GM18519 (cell line): ENCODE data around the gene TSKS.
"Not testable (repeated sequence)": the region's sequence is repeated elsewhere in the genome, so short reads cannot be mapped to it uniquely, and the experiment has no call there.

ENCODE experiments used
- ATAC-seq: cut with Tn5 transposase; IDR thresholded peaks from one replicate; pipeline ENCODE4 v1.9.1; 2021; ENCODE audit warnings: mild to moderate bottlenecking, moderate library complexity; ENCODE audit not compliant: unreplicated experiment, low FRiP score

TSKS gene

DNA sequence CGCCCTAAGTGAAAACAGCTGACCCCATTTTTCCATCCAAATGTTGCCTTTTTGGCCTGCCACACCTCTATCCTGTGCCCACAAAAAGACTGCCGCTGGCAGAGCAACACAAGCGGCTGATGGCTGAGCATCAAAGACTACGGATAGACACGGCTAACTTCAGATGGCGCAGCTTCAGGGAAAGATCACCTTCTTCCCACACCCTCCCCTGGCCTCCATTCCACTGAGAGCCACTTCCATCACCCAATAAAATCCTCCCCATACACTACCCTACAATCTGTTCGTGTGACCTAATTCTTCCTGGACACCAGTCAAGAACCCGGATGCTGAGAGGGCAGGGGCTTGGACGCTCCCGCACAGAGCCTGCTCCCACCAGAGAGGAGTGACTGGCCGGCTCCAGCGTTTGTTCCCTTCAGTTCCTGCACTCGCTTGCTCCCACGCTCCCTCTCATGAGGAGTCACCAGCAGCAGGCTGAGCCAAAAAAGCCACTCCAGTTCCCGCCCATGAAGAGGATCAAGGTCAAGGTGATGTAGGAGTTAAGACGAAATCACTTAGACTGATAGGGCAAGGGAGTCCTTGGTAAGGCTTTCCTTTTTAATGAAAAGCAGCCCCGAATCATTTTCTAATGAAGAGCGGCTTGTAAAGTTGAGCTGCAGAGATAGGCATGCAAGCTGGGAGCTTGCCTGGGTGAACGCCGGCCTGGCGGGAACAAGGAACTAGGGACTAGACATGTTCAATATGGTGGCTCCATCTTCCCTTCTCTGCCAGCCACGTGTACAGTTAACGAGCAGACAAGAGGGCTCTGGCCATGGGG, 35.7 kb downstream of the TSKS start:
- ATAC-seq, result no peak

DNA sequence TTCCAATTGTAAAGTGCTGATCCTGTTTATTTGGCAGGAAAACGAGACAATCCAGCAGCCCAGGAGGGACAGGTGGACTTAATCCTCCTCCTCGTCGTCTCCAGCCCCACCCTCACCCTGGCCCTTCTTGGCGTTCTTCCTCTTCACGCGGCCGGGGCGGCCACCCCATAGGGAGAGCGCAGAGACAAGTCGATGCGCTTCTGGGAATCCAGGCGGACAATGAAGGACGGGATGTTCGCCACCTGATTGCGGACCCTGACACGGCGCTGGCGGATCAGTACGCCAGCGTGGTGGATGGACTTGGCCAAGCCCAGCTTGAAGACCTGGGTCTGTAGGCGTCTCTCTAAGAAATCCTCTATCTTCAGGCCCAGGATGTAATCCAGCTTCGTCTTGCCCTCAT, 43.7 kb downstream of the TSKS start:
- not testable (repeated sequence) for ATAC-seq

GRCh38 chr19:49718991-49719390, 44.1 kb downstream of the TSKS start:
- ATAC-seq, result no peak

GRCh38 chr19:49718511-49718910, 44.6 kb downstream of the TSKS start:
- no peak for ATAC-seq

DNA sequence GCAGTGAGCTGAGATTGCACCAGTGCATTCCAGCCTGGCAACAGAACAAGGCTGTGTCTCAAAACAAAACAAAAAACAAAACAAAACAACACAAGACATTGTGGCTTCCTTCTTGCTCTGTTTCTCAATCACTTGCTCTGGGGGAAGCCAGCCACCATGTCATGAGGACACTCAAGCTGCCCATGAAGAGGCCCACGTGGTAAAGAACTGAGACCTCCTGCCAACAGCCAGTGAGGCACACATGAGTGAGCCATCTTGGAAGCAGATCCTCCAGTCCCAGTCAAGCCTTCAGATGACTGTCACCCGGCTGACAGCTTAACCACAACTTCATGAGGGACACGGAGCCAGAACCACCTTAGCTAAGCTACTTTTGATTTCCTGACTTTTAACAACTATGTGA, 47.0 kb downstream of the TSKS start:
- no peak for ATAC-seq

DNA sequence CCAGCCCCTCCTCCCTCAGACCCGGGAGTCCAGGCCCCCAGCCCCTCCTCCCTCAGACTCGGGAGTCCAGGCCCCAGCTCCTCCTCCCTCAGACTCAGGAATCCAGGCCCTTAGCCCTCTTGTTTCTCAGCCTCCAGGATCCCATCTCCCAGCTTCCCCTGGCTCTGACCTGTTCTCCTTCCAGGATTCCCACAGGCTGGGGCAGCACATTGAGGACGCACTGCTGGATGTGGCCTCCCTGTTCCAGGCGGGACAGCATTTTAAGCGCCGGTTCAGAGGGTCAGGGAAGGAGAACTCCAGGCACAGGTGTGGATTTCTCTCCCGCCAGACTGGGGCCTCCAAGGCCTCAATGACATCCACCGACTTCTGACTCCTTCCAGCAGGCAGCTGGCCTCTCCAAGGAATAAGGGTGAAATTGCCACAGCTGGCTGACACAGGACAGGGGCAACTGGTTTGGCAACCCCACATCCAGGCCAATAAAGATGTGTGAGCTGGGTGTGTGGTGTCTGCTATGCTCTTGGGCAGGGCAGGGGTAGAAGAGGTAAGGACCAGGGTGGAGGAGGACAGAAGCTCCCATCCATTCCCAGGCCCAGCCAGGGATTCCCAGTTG, 49.8 kb downstream of the TSKS start:
- ATAC-seq, result no peak

DNA sequence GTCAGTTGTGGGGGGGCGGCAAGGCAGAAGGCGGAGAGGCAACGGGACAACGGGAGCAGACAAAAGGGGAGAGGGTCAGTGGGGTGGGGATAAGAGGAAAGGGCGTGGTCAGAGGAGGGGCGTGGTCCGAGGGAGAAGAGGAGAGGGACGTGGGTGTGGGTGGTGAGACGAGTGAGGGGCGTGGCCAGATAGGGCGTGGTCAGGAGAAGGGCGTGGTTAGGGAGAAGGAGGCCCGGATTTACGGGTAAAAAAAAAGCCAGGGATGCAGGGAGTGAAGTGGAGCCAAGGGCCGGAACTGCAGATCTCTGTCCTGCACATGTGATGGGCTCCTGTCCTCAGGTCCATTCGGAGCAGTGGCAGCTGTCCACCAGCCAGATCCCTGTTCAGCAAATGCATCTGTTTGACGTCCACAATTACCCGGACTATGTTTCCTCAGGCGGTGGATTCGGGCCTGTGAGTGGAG, 50.7 kb downstream of the TSKS start:
- ATAC-seq, result no peak

DNA sequence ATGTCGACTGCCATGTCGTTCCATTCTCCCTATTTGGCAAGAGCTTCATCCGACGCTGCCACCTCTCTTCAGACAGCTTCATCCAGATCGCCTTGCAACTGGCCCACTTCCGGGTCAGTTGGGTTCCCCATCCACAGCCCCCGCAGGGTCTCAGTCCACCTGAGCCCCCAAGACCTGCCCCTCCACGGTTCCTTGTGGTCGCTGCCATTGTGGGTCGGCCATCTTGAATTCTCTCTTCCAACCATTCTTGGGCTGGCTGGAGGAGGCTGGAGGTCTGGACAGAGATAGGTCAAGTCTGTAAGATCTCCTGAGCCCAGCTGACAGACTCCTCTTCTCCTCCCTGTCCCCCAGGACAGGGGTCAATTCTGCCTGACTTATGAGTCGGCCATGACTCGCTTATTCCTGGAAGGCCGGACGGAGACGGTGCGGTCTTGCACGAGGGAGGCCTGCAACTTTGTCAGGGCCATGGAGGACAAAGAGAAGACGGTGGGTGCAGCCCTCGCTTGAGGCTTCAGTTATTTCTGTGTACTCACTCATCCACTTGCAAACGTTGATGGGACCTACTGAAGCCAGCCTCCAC, 52.6 kb downstream of the TSKS start:
- ATAC-seq, result no peak

DNA sequence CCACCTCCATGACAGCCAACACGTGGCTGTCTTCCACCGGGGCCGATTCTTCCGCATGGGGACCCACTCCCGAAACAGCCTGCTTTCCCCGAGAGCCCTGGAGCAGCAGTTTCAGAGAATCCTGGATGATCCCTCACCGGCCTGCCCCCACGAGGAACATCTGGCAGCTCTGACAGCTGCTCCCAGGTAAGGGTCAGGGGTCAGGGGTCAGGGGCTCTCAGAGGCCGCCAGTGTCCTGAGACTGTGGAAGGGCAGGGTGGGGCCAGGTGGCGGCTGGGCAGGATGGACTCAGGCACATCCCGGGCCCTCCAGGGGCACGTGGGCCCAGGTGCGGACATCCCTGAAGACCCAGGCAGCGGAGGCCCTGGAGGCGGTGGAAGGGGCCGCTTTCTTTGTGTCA, 57.2 kb downstream of the TSKS start:
- ATAC-seq, result no peak

- no peak for ATAC-seq
These were observed 58.0 kb downstream of the TSKS start for GRCh38 chr19:49704888-49705642.

GRCh38 chr19:49701271-49701786, 61.8 kb downstream of the TSKS start:
- no peak for ATAC-seq

GRCh38 chr19:49700563-49700962, 62.5 kb downstream of the TSKS start:
- no peak for ATAC-seq

- no peak for ATAC-seq
These were observed 63.7 kb downstream of the TSKS start for GRCh38 chr19:49699364-49699763.

DNA sequence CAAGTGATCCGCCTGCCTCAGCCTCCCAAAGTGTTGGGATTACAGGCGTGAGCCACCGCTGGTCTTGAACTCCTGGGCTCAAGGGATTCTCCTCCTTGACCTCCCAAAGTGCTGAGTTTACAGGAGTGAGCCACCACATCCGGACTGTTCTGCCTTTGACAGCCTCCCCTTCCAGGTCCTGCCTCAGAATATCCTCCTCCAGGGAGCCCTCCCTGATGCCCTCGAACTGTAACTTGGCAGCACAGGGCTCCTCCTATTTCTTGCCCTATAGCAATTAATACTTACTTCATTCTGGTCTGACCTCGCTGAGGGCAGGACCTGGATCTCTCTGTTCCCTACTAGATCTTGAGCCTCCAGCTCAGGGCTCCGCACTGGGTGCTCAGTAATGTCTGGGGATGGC, 66.2 kb downstream of the TSKS start:
- no peak for ATAC-seq

- ATAC-seq, result no peak
These were observed 67.0 kb downstream of the TSKS start for GRCh38 chr19:49696115-49696514.

DNA sequence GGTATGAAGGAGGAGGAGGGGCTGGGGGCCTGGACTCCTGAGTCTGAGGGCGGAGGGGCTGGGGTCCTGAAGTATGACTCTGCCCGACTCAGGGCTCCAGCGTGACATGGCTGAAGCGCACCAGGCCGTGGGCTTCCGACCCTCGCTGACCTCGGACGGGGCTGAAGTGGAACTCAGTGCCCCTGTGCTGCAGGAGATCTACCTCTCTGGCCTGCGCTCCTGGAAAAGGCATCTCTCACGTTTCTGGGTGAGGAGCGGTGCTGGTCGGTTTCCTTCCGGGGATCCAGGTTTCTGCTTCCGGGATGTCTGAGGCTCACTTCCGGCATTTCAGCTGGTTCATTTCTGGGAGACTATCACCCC, 71.0 kb downstream of the TSKS start:
- ATAC-seq, result no peak

GRCh38 chr19:49691243-49692146, 71.6 kb downstream of the TSKS start:
- ATAC-seq, result no peak

DNA sequence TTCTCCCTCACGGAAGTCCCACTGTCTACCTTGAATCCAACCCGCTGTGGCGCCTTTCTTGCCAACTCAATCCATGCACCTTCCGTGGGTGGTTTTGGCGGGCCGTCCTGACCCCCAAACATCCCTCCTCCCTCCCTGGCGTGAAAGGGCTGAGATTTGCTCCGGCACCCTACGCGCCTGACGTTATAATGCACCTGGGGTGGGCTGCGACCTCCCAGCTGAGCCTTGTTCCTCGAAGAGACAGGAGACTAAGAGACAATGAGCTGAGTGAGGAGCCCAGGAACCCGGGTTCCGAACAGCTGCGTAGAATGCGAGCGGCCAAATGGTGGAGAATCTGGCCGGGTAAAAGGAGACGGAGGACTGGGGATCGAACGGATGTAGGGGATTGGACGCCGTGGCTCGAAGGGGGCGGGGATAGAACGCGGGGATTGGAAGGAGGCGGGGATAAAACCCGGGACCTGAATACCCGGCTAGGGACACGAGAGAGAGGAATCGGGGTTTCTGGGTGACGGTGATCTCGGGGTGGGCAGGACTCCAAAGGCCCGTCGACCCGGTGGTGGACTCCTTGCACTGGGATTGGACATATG, 72.4 kb downstream of the TSKS start, which contains the start of gene CPT1C:
Gene CPT1C, plus strand, starts transcription at position 461 of the 587 bp plus-strand sequence. CDS start 1,137 bp downstream, outside the sequence.
- ATAC-seq, result no peak

DNA sequence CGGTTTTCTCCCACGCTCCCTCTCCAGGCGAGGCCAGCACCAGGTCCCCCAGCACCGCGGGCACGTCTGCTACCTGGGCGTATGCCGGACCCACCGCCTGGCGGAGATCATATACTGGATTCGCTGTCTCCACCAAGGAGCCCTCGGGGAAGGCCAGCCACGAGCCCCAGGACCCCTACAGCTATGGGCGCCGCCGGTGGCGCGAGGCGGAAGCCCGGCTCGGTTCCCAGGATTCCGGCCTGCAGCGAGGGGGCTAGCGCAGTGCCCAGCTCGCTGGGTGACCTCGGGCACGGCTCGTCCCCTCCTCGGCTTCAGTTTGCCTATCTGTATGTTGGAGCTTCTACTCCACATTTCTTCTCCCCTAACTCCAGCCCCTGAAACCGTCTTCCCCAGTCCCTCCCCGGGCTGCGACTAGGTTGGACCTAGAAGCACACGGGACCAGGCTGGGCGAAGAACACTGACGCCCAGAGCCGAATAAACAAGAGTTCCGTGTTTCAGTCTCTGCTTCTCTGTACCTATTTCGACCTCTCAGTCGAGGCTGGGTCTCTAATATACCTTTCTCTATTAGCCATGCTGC, 72.9 kb downstream of the TSKS start:
- ATAC-seq, result no peak
